ENCODE data around the gene TBX19. TPM values are rescaled to one million over a fixed set of nuclear protein-coding genes. Genes with fewer than 3 reads are reported as not detected.
"Not testable (repeated sequence)": the region's sequence is repeated elsewhere in the genome, so short reads cannot be mapped to it uniquely, and the experiment has no call there.

TBX19 gene
- total RNA-seq, 1 experiment from 2014 or later, result 3.0 TPM

- BruUV-seq (replicated peaks); H3K4me2 ChIP-seq (ENCODE audit: low read length); intact Hi-C loops (cut with micrococcal nuclease): not testable (repeated sequence)
Observed at GRCh38 chr1:168354335-168355269, 73.9 kb downstream of the TBX19 start.

GRCh38 chr1:168360151-168361021, 79.7 kb downstream of the TBX19 start:
- no TSS peak for BruUV-seq (replicated peaks)
- RAD21 ChIA-PET (ENCODE audit: low non-redundant PET in 1 of 2, low total read pairs in 2 of 2, uncharacterized antibody in 2 of 2, unreplicated experiment in 2 of 2), result no interaction called here
- no peak for DNase-seq (ENCODE audit: low read depth, low spot score)
- no peak for ATAC-seq
- H3K27me3 ChIP-seq (ENCODE audit: insufficient read depth, low read length), result no peaks in the 10 kb centered on the region
- peaks cover 2 to 5% of the 10 kb centered on the region in 2 experiments; a peak in 2 of 4 replicates for H3K4me1 ChIP-seq (ENCODE audit: control insufficient read depth in 1 of 2, insufficient read depth in 2 of 2, low read length in 2 of 2)
- intact Hi-C loops (cut with micrococcal nuclease), result no loop called here
- no peak overlapping the region for H3K4me3 ChIP-seq (replicated peaks in 1 of 2; ENCODE audit: low read depth in 1 of 2, low read length in 2 of 2)
- H3K9me2 ChIP-seq (ENCODE audit: insufficient read depth), result no peaks in the 10 kb centered on the region
- no peak overlapping the region for H3K4me2 ChIP-seq (ENCODE audit: low read length)
- no peak overlapping the region for H2AFZ ChIP-seq (ENCODE audit: low read depth, low read length, poor library complexity, severe bottlenecking)
- POLR2A ChIA-PET, result interaction anchor here (1.1 kb wide), 1 partner anchor 17 kb away, joined by 4 read pairs; no protein-coding TSS in a partner anchor
- no peak overlapping the region for H3K9ac ChIP-seq (ENCODE audit: low read length)
- H4K20me1 ChIP-seq (ENCODE audit: insufficient read depth), result no peaks in the 10 kb centered on the region
- no peaks in the 10 kb centered on the region for H3K9me3 ChIP-seq (ENCODE audit: control insufficient read depth in 1 of 2, insufficient read depth in 1 of 2, low read depth in 1 of 2, low read length in 2 of 2)
- CTCF ChIA-PET, result interaction anchor here (1.0 kb wide), 1 partner anchor 18 kb away, joined by 3 read pairs; no protein-coding TSS in a partner anchor
- H3K27ac ChIP-seq (ENCODE audit: low read depth, low read length), result no peak overlapping the region
- no peaks in the 10 kb centered on the region for H3K36me3 ChIP-seq (ENCODE audit: control insufficient read depth in 1 of 2, insufficient read depth in 2 of 2, low read length in 2 of 2)
- no peak for TF ChIP-seq TCF7L2 (IDR thresholded peaks at IDR 0.05; ENCODE audit: borderline replicate concordance, extremely low read depth, insufficient read depth, insufficient read length)
- no peak for TF ChIP-seq CEBPB (IDR thresholded peaks at IDR 0.05; ENCODE audit: low read depth)
- no peak for TF ChIP-seq CBX3 (IDR thresholded peaks at IDR 0.05; ENCODE audit: low read depth)
- no peak for TF ChIP-seq RAD21 (IDR thresholded peaks at IDR 0.05; ENCODE audit: low read depth)
- no peak for TF ChIP-seq EZH2phosphoT487 (IDR thresholded peaks at IDR 0.05; ENCODE audit: borderline replicate concordance)
- TF ChIP-seq ELF1 (IDR thresholded peaks at IDR 0.05; ENCODE audit: borderline replicate concordance, low read depth), result no peak
- TF ChIP-seq JUND (IDR thresholded peaks at IDR 0.05), result no peak
- TF ChIP-seq SRF (IDR thresholded peaks at IDR 0.05; ENCODE audit: low read depth), result no peak
- H3K79me2 ChIP-seq (ENCODE audit: insufficient read depth, low read length), result no peaks in the 10 kb centered on the region

More at GRCh38 chr1:168354335-168355269, 73.9 kb downstream of the TBX19 start:
- ATAC-seq; POLR2A ChIA-PET; H2AFZ ChIP-seq (ENCODE audit: low read depth, low read length, poor library complexity, severe bottlenecking); H3K27me3 ChIP-seq (ENCODE audit: insufficient read depth, low read length); H3K27ac ChIP-seq (ENCODE audit: low read depth, low read length); H3K4me3 ChIP-seq (replicated peaks in 1 of 2; ENCODE audit: low read depth in 1 of 2, low read length in 2 of 2); DNase-seq (ENCODE audit: low read depth, low spot score); H4K20me1 ChIP-seq (ENCODE audit: insufficient read depth); H3K9me3 ChIP-seq (ENCODE audit: control insufficient read depth in 1 of 2, insufficient read depth in 1 of 2, low read depth in 1 of 2, low read length in 2 of 2); RAD21 ChIA-PET (ENCODE audit: low non-redundant PET in 1 of 2, low total read pairs in 2 of 2, uncharacterized antibody in 2 of 2, unreplicated experiment in 2 of 2); H3K79me2 ChIP-seq (ENCODE audit: insufficient read depth, low read length); H3K9ac ChIP-seq (ENCODE audit: low read length); H3K4me1 ChIP-seq (ENCODE audit: control insufficient read depth in 1 of 2, insufficient read depth in 2 of 2, low read length in 2 of 2); H3K36me3 ChIP-seq (ENCODE audit: control insufficient read depth in 1 of 2, insufficient read depth in 2 of 2, low read length in 2 of 2); H3K9me2 ChIP-seq (ENCODE audit: insufficient read depth); CTCF ChIA-PET: not testable (repeated sequence)

Data from HCT116 (cell line).